Measurements from ENCODE around the gene POLR1F. TPM values are rescaled to one million over a fixed set of nuclear protein-coding genes. Genes with fewer than 3 reads are reported as not detected.

POLR1F gene
- total and polyA plus RNA-seq, 2 of the 4 experiments (the other 2 are of a cell fraction): 6.8 to 16.1 TPM

- peak; percentile 50 for DNase-seq
- H3K14ac ChIP-seq (replicated peaks; ENCODE audit: low read depth, low read length): no peak overlapping the region
- no peak overlapping the region for H2AK9ac ChIP-seq (replicated peaks; ENCODE audit: low read depth, low read length, poor library complexity)
- H4K8ac ChIP-seq (ENCODE audit: low read depth in 2 of 2, low read length in 2 of 2): no peak overlapping the region
- no peak overlapping the region for H3K18ac ChIP-seq (ENCODE audit: low read depth, low read length)
- no peaks in the 10 kb centered on the region for H3K27me3 ChIP-seq (ENCODE audit: control insufficient read depth, insufficient read depth, low read length)
- in situ Hi-C loops (cut with MboI; ENCODE audit: low sequenced_read_pairs): loop anchor here (10.0 to 25.0 kb wide), 3 partner anchors 1071 to 1953 kb away; no protein-coding TSS in a partner anchor
- CTCF ChIA-PET: interaction anchor here (0.6 to 1.2 kb wide), 2 partner anchors 542 to 1313 kb away, joined by 3 read pairs; no protein-coding TSS in a partner anchor
- H3K79me1 ChIP-seq (ENCODE audit: low read depth in 1 of 2, low read length in 2 of 2): no peaks in the 10 kb centered on the region
- no peak overlapping the region for H2AK5ac ChIP-seq (ENCODE audit: low read depth, low read length)
- no peaks in the 10 kb centered on the region for H4K20me1 ChIP-seq (ENCODE audit: insufficient read depth, low read length)
- whole genome bisulfite sequencing, 2 experiments (ENCODE audit: extremely low coverage in 2 of 2, insufficient read length in 1 of 2): no CpG with 5 or more reads among the region's 1 CpG
- H4K5ac ChIP-seq (ENCODE audit: low read depth, low read length): no peak overlapping the region
- no peak overlapping the region for H3K4me3 ChIP-seq (ENCODE audit: insufficient read depth, low read depth, low read length)
- no peak overlapping the region for H2BK15ac ChIP-seq (ENCODE audit: low read depth, low read length)
- no peak overlapping the region for H3K9ac ChIP-seq (ENCODE audit: low read depth, low read length)
- H4K91ac ChIP-seq (ENCODE audit: insufficient read depth, low read depth, low read length): no peak overlapping the region
- H3K4me1 ChIP-seq (ENCODE audit: control insufficient read depth, insufficient read depth, low read length): no peaks in the 10 kb centered on the region
- H3K9me1 ChIP-seq (ENCODE audit: insufficient read depth, low read length): no peaks in the 10 kb centered on the region
- dilution Hi-C loops (cut with HindIII; ENCODE audit: low sequenced_read_pairs, unreplicated experiment): no loop called here
- H3K23ac ChIP-seq (ENCODE audit: low read depth, low read length): no peak overlapping the region
- no peak overlapping the region for H2BK20ac ChIP-seq (ENCODE audit: low read depth, low read length)
- no peak overlapping the region for H3K4ac ChIP-seq (ENCODE audit: low read depth, low read length)
- no peaks in the 10 kb centered on the region for H3K36me3 ChIP-seq (ENCODE audit: control insufficient read depth, insufficient read depth, low read length)
- BruUV-seq (replicated peaks): no TSS peak
- ATAC-seq (ENCODE audit: low read depth): 0 out of 2 replicates have a peak, but pooled peaks have one; percentile 54
- no peak overlapping the region for H3K4me2 ChIP-seq (ENCODE audit: low read depth, low read length)
- H2AFZ ChIP-seq (replicated peaks; ENCODE audit: low read length, poor library complexity): no peak overlapping the region
- POLR2A ChIA-PET (ENCODE audit: unreplicated experiment): interaction anchor here (0.5 kb wide), 1 partner anchor 548 kb away, joined by 3 read pairs; no protein-coding TSS in a partner anchor
- H2BK5ac ChIP-seq (ENCODE audit: low read depth, low read length, poor library complexity, severe bottlenecking): no peak overlapping the region
- H2BK120ac ChIP-seq (ENCODE audit: low read depth, low read length): no peak overlapping the region
- H3K27ac ChIP-seq (ENCODE audit: insufficient read depth, low read length): no peak overlapping the region
- H3K9me3 ChIP-seq (ENCODE audit: control insufficient read depth, insufficient read depth, low read length): no peaks in the 10 kb centered on the region
- intact Hi-C loops (cut with micrococcal nuclease): loop anchor here (1.0 to 10.0 kb wide), 7 partner anchors 171 to 1983 kb away; no protein-coding TSS in a partner anchor
- H3K56ac ChIP-seq (ENCODE audit: extremely low read depth, insufficient read depth, low read length): no peak overlapping the region
- peak; percentile 45; the same call in 1 of the 2 replicates for TF ChIP-seq SMC3 (IDR thresholded peaks at IDR 0.05; ENCODE audit: low read depth, low read length)
- no peak for TF ChIP-seq BHLHE40 (IDR thresholded peaks at IDR 0.05; ENCODE audit: low read depth, low read length)
- TF ChIP-seq CTCF (conservative IDR thresholded peaks at IDR 0.05; ENCODE audit: low read depth, low read length): peak; percentile 67
- peak; percentile 59 for TF ChIP-seq RAD21 (IDR thresholded peaks at IDR 0.05; ENCODE audit: low read length)
Measured at GRCh38 chr7:19665399-19666008, 43.3 kb downstream of the POLR1F start.

All from IMR-90 (cell line).